ENCODE results near the gene LZTFL1. TPM values are rescaled to one million over a fixed set of nuclear protein-coding genes. Genes with fewer than 3 reads are reported as not detected.

LZTFL1 gene
- total RNA-seq, 1 experiment from 2014 or later, result 9.1 TPM

DNA sequence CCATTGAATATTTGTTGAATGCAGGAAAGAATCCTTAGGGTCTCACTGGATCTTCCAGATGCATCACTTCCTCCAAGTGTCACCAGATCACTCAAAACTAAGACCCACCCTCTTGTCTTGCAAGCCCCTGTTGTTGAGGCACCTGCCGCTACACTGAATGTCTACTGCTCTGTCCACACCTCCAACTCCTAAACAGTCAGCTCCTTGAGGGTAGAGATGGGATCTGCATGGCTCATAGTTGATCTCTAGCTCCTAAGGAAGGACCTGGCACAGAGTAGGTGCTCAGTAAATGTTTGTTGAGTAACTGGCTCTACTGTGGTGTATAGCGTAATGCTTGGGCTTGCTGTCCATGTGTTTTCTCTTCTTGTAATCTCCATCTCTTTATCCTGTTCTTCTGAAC is 54.4 kb downstream of the LZTFL1 start (continued):
- TF ChIP-seq ATF6 (CRISPR knock-in tag; IDR thresholded peaks at IDR 0.05), result no peak
- no peak for TF ChIP-seq ATF3 (CRISPR knock-in tag; conservative IDR thresholded peaks at IDR 0.05)
- no peak for TF ChIP-seq ARID4B (CRISPR knock-in tag; IDR thresholded peaks at IDR 0.05; ENCODE audit: borderline replicate concordance)
- no peak for TF ChIP-seq IRF1 (CRISPR knock-in tag; IDR thresholded peaks at IDR 0.05)
- no peak for TF ChIP-seq TCF7 (CRISPR knock-in tag; IDR thresholded peaks at IDR 0.05; ENCODE audit: low read depth)

DNA sequence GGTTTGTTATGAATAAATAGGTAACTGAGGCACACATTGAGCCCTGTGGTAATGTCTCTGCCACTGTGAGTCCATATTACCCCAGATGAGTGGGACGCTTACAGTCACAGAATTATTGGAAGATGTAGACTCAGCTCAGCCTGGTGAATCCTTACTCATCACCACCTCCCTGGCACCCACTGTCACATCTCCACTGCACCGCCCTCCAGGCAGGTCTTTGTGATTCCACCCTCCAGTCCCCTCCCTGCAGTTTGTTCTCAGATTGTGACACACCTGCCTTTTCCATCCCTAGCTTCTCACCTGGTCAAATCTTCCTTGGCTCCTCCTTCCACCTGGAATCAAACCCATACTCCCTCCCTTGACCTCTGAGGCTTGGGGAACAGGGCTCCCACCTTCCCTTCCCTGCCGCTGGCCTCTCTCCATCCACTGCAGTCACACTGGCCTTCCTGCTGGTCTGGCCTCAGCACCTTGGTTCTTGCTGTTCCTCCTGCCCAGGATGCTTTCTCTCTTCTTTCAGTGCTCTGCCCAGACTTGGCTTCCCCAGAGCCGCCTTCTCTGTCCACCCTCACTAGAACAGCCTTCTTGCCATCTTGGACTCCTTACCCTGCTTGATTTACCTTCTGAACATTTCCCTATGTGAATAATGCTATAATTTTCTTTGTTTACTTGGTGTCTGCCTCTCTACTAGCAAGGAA is 55.0 kb downstream of the LZTFL1 start:
- Mint-ChIP-seq H3K27me3 (ENCODE audit: low read depth) (peaks cover 9% of the 10 kb centered on the region; the same call in 1 of the 2 replicates), H3K4me1 (peaks cover 6% of the 10 kb centered on the region), H3K9me3 (peaks cover 39% of the 10 kb centered on the region), H3K36me3 (peaks cover 15% of the 10 kb centered on the region), H3K27ac (no peak overlapping the region), H3K4me3 (no peak overlapping the region)
- CTCF ChIA-PET, result interaction anchor here (2.0 kb wide), 1 partner anchor 26 kb away, joined by 4 read pairs; no protein-coding TSS in a partner anchor
- POLR2A ChIA-PET, result no interaction called here
- no peak for ATAC-seq
- TF ChIP-seq, protein P1, sequence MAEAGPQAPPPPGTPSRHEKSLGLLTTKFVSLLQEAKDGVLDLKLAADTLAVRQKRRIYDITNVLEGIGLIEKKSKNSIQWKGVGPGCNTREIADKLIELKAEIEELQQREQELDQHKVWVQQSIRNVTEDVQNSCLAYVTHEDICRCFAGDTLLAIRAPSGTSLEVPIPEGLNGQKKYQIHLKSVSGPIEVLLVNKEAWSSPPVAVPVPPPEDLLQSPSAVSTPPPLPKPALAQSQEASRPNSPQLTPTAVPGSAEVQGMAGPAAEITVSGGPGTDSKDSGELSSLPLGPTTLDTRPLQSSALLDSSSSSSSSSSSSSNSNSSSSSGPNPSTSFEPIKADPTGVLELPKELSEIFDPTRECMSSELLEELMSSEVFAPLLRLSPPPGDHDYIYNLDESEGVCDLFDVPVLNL (CRISPR knock-in tag; IDR thresholded peaks at IDR 0.05; ENCODE audit: borderline replicate concordance, low read depth), result no peak
- TF ChIP-seq CDX4 (CRISPR knock-in tag; IDR thresholded peaks at IDR 0.05; ENCODE audit: borderline replicate concordance), result no peak
- no peak for TF ChIP-seq GTF2I (CRISPR knock-in tag; conservative IDR thresholded peaks at IDR 0.05)
- TF ChIP-seq FOXJ3 (CRISPR knock-in tag; IDR thresholded peaks at IDR 0.05; ENCODE audit: borderline replicate concordance), result no peak
- DNase-seq (ENCODE audit: low spot score), result no peak

DNA sequence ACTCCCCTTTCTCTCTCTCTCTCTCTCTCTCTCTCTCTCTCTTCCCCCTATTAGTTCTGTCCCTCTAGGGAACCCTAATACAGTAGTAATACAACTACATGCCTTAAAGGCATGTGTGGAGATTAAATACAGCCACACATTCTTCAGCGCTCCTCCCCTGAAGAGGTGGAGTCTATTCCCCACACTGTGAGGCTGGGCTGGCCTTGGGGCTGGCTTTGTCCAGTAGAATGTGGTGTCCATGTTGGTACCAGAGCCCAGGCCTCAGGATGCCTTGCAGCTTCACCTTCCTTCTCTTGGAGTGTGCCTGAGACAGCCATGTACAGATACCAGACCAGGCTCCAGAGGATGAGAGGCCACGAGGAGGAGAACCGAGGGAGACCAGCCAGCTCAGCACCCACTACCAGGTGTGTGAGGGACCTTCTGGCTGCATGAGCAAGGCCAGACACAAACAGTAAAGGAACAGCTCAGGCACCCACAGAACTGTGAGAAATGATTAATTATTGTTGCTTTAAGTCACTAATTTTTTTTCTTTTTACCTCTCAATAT is 56.2 kb downstream of the LZTFL1 start:
- Mint-ChIP-seq H3K36me3 (peaks cover 15% of the 10 kb centered on the region), H3K27ac (no peak overlapping the region), H3K4me3 (no peak overlapping the region), H3K4me1 (peaks cover 3% of the 10 kb centered on the region), H3K9me3 (peaks cover 39% of the 10 kb centered on the region), H3K27me3 (ENCODE audit: low read depth) (peaks cover 4% of the 10 kb centered on the region; the same call in 1 of the 2 replicates)
- ChIA-PET CTCF (interaction anchor here (2.0 kb wide), 1 partner anchor 25 kb away, joined by 4 read pairs; no protein-coding TSS in a partner anchor), POLR2A (no interaction called here)
- no peak for TF ChIP-seq NR2C2 (CRISPR knock-in tag; IDR thresholded peaks at IDR 0.05)
- no peak for TF ChIP-seq MXD4 (CRISPR knock-in tag; IDR thresholded peaks at IDR 0.05; ENCODE audit: borderline replicate concordance)
- TF ChIP-seq GRHL2 (CRISPR knock-in tag; IDR thresholded peaks at IDR 0.05; ENCODE audit: insufficient replicate concordance, severe bottlenecking), result no peak
- no peak for TF ChIP-seq JAZF1 (CRISPR knock-in tag; IDR thresholded peaks at IDR 0.05)
- TF ChIP-seq ATF3 (CRISPR knock-in tag; conservative IDR thresholded peaks at IDR 0.05), result no peak
- TF ChIP-seq RORB (CRISPR knock-in tag; IDR thresholded peaks at IDR 0.05), result no peak
- no peak for TF ChIP-seq NR1H2 (CRISPR knock-in tag; IDR thresholded peaks at IDR 0.05)
- no peak for TF ChIP-seq TEAD4 (CRISPR knock-in tag; IDR thresholded peaks at IDR 0.05)
- TF ChIP-seq, protein P2, sequence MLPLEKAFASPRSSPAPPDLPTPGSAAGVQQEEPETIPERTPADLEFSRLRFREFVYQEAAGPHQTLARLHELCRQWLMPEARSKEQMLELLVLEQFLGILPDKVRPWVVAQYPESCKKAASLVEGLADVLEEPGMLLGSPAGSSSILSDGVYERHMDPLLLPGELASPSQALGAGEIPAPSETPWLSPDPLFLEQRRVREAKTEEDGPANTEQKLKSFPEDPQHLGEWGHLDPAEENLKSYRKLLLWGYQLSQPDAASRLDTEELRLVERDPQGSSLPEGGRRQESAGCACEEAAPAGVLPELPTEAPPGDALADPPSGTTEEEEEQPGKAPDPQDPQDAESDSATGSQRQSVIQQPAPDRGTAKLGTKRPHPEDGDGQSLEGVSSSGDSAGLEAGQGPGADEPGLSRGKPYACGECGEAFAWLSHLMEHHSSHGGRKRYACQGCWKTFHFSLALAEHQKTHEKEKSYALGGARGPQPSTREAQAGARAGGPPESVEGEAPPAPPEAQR (CRISPR knock-in tag; IDR thresholded peaks at IDR 0.05), result no peak
- TF ChIP-seq MAX (CRISPR knock-in tag; IDR thresholded peaks at IDR 0.05), result no peak
- no peak for TF ChIP-seq ZNF121 (CRISPR knock-in tag; IDR thresholded peaks at IDR 0.05)
- TF ChIP-seq OVOL2 (CRISPR knock-in tag; IDR thresholded peaks at IDR 0.05; ENCODE audit: borderline replicate concordance), result no peak
- TF ChIP-seq GTF2I (CRISPR knock-in tag; conservative IDR thresholded peaks at IDR 0.05), result no peak
- no peak for DNase-seq (ENCODE audit: low spot score)
- no peak for ATAC-seq

Data from WTC11 (cell line).